Progenitor cell of endocrine pancreas (in vitro differentiated cells): ENCODE data around the gene WDFY2. TPM values are rescaled to one million over a fixed set of nuclear protein-coding genes. Genes with fewer than 3 reads are reported as not detected.

Experiments
- DNase-seq: peaks from one replicate; pipeline ENCODE4 v3.0.0; 2021; ENCODE audit warnings: low spot score; ENCODE audit not compliant: unreplicated experiment
- H3K27ac Mint-ChIP-seq: 2 replicates; pipeline ENCODE4 v1.8.0; 2021; ENCODE audit warnings: mild to moderate bottlenecking, moderate library complexity, mixed read lengths
- H3K27me3 Mint-ChIP-seq: 2 replicates; pipeline ENCODE4 v1.8.0; 2021; ENCODE audit warnings: mixed read lengths
- H3K36me3 Mint-ChIP-seq: 2 replicates; pipeline ENCODE4 v1.8.0; 2022; ENCODE audit warnings: mixed read lengths; ENCODE audit not compliant: insufficient read depth
- H3K4me1 Mint-ChIP-seq: 2 replicates; pipeline ENCODE4 v1.8.0; 2021; ENCODE audit warnings: low read depth, mixed read lengths
- H3K4me3 Mint-ChIP-seq: 2 replicates; pipeline ENCODE4 v1.8.0; 2021; ENCODE audit warnings: low read depth, mild to moderate bottlenecking, moderate library complexity, mixed read lengths
- H3K9me3 Mint-ChIP-seq: 2 replicates; pipeline ENCODE4 v1.8.0; 2021; ENCODE audit warnings: low read depth, mixed read lengths
- total RNA-seq: library from RNA; stranded (reverse); gene quantifications from 2 replicates; pipeline ENCODE4 v1.2.1, GENCODE V29; 2021
- TF ChIP-seq, protein P1 (sequence below): fragments of 200-600 bp; sonication (generic); IDR thresholded peaks from one replicate; pipeline ENCODE4 v1.5.0; 2021; ENCODE audit warnings: antibody characterized with exemption, mild to moderate bottlenecking; ENCODE audit not compliant: unreplicated experiment

The WDFY2 gene
- total RNA-seq, 1 donor from 2014 or later: 17.2 TPM

GRCh38 chr13:51673165-51673564, 88.9 kb downstream of the WDFY2 start:
- no peak for DNase-seq
- H3K27me3 Mint-ChIP-seq: no peaks in the 10 kb centered on the region
- no peak overlapping the region for H3K4me3 Mint-ChIP-seq
- H3K27ac Mint-ChIP-seq: no peak overlapping the region
- H3K9me3 Mint-ChIP-seq: peaks cover 16% of the 10 kb centered on the region
- H3K4me1 Mint-ChIP-seq: peaks cover 17% of the 10 kb centered on the region
- H3K36me3 Mint-ChIP-seq: peaks cover 12% of the 10 kb centered on the region
- TF ChIP-seq, protein P1, sequence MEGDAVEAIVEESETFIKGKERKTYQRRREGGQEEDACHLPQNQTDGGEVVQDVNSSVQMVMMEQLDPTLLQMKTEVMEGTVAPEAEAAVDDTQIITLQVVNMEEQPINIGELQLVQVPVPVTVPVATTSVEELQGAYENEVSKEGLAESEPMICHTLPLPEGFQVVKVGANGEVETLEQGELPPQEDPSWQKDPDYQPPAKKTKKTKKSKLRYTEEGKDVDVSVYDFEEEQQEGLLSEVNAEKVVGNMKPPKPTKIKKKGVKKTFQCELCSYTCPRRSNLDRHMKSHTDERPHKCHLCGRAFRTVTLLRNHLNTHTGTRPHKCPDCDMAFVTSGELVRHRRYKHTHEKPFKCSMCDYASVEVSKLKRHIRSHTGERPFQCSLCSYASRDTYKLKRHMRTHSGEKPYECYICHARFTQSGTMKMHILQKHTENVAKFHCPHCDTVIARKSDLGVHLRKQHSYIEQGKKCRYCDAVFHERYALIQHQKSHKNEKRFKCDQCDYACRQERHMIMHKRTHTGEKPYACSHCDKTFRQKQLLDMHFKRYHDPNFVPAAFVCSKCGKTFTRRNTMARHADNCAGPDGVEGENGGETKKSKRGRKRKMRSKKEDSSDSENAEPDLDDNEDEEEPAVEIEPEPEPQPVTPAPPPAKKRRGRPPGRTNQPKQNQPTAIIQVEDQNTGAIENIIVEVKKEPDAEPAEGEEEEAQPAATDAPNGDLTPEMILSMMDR: no peak

GRCh38 chr13:51674276-51674675, 90.0 kb downstream of the WDFY2 start:
- DNase-seq: peak; percentile 11
- TF ChIP-seq, protein P1: no peak
- H3K9me3 Mint-ChIP-seq: peaks cover 16% of the 10 kb centered on the region
- no peaks in the 10 kb centered on the region for H3K27me3 Mint-ChIP-seq
- peak overlapping the region; percentile 40 for H3K27ac Mint-ChIP-seq
- no peak overlapping the region for H3K4me3 Mint-ChIP-seq
- H3K36me3 Mint-ChIP-seq: peaks cover 12% of the 10 kb centered on the region
- peaks cover 9% of the 10 kb centered on the region for H3K4me1 Mint-ChIP-seq

- Mint-ChIP-seq H3K4me3 (no peak overlapping the region), H3K4me1 (peaks cover 9% of the 10 kb centered on the region), H3K36me3 (peaks cover 12% of the 10 kb centered on the region), H3K27ac (no peak overlapping the region), H3K9me3 (peaks cover 16% of the 10 kb centered on the region), H3K27me3 (no peaks in the 10 kb centered on the region)
- TF ChIP-seq, protein P1: no peak
- no peak for DNase-seq
Observed at GRCh38 chr13:51675385-51675784, 91.1 kb downstream of the WDFY2 start.

GRCh38 chr13:51675877-51676276, 91.6 kb downstream of the WDFY2 start:
- Mint-ChIP-seq H3K4me3 (no peak overlapping the region), H3K27ac (no peak overlapping the region), H3K36me3 (peaks cover 11% of the 10 kb centered on the region), H3K4me1 (peaks cover 9% of the 10 kb centered on the region), H3K27me3 (no peaks in the 10 kb centered on the region), H3K9me3 (peaks cover 14% of the 10 kb centered on the region)
- TF ChIP-seq, protein P1: no peak
- no peak for DNase-seq

- no peak overlapping the region for H3K27ac Mint-ChIP-seq
- H3K4me3 Mint-ChIP-seq: no peak overlapping the region
- TF ChIP-seq, protein P1: no peak
- H3K27me3 Mint-ChIP-seq: no peaks in the 10 kb centered on the region
- H3K4me1 Mint-ChIP-seq: peaks cover 9% of the 10 kb centered on the region
- no peak for DNase-seq
- H3K36me3 Mint-ChIP-seq: peaks cover 5% of the 10 kb centered on the region
- H3K9me3 Mint-ChIP-seq: peaks cover 7% of the 10 kb centered on the region
Observed at GRCh38 chr13:51676739-51677138, 92.5 kb downstream of the WDFY2 start.
